Left colon (tissue), 2 donors: Measurements from ENCODE around the gene ATXN7. TPM values are rescaled to one million over a fixed set of nuclear protein-coding genes. Genes with fewer than 3 reads are reported as not detected.
A peak's percentile ranks its signal among the peaks of the same experiment; 100 is the strongest.

Experiments used
- ATAC-seq: fragments of 200-7000 bp; cut with Tn5 transposase; one replicate; pipeline ENCODE4 v1.9.1; 2020; ENCODE audit warnings: mild to moderate bottlenecking, moderate library complexity
- DNase-seq, 2 donors: peaks; one replicate each; pipeline ENCODE4 v3.0.0-alpha.2; 2020
- intact Hi-C, 2 donors: fragments of 100-400 bp; cut with DNase I in 1 of 2; cut with micrococcal nuclease in 1 of 2; formaldehyde crosslinking; loops; one replicate each; pipeline versions ENCODE4 v1.11.2 to v1.14.0; 2022; cut with DNase I, micrococcal nuclease
- total RNA-seq, 2 donors: library from RNA; stranded (reverse); fragmentation: NEBNext Ultra II Directional; extraction: Animal tissue kit (Norgen Biotek cat#: 25700); gene quantifications; one replicate each; pipeline ENCODE4 v1.2.1, GENCODE V29; 2021
- donor health status: DM: no; HTN: no; CAD: no.
- donor health status: DM: yes; HTN: yes; CAD: no.

Gene ATXN7
- total RNA-seq, 2 donors from 2014 or later, result 32.4 to 45.9 TPM

GRCh38 chr3:63991666-63992065 is 128.0 kb downstream of the ATXN7 start:
- DNase-seq, result no peak
- ATAC-seq, result no peak
- intact Hi-C loops, result loop anchor here in 1 of 2 donors (10.0 kb wide), 1 partner anchor 87 kb away; no protein-coding TSS in a partner anchor

GRCh38 chr3:63992516-63993209 is 129.0 kb downstream of the ATXN7 start:
- intact Hi-C loops, result loop anchor here in 1 of 2 donors (10.0 kb wide), 1 partner anchor 88 kb away; no protein-coding TSS in a partner anchor
- ATAC-seq (no peak), DNase-seq (no peak)

GRCh38 chr3:63993653-63994079 is 130.0 kb downstream of the ATXN7 start:
- peak; percentile 45 to 66 for DNase-seq
- ATAC-seq, result peak; percentile 92
- intact Hi-C loops, result loop anchor here in 1 of 2 donors (10.0 kb wide), 1 partner anchor 89 kb away; no protein-coding TSS in a partner anchor

GRCh38 chr3:63995086-63995485 is 131.4 kb downstream of the ATXN7 start:
- intact Hi-C loops, result loop anchor here in 1 of 2 donors (10.0 kb wide), 1 partner anchor 90 kb away; no protein-coding TSS in a partner anchor
- DNase-seq, result no peak
- ATAC-seq, result no peak

- DNase-seq (no peak), ATAC-seq (no peak)
- intact Hi-C loops, result loop anchor here in 1 of 2 donors (10.0 kb wide), 1 partner anchor 94 kb away; no protein-coding TSS in a partner anchor
Observed at GRCh38 chr3:63998852-63999754, 135.4 kb downstream of the ATXN7 start.

GRCh38 chr3:64000453-64001055 is 136.9 kb downstream of the ATXN7 start:
- intact Hi-C loops, result no loop called here
- no peak for ATAC-seq
- no peak for DNase-seq

GRCh38 chr3:64002233-64002632 is 138.6 kb downstream of the ATXN7 start:
- DNase-seq (no peak), ATAC-seq (no peak)
- intact Hi-C loops, result no loop called here

- intact Hi-C loops, result no loop called here
- no peak for ATAC-seq
- DNase-seq, result no peak
Observed at GRCh38 chr3:64003589-64003988, 139.9 kb downstream of the ATXN7 start.

- intact Hi-C loops, result no loop called here
- DNase-seq (no peak), ATAC-seq (no peak)
Observed at GRCh38 chr3:64008017-64008416, 144.3 kb downstream of the ATXN7 start.

GRCh38 chr3:64008487-64009351 is 145.1 kb downstream of the ATXN7 start:
- DNase-seq (no peak), ATAC-seq (peak; percentile 14)
- intact Hi-C loops, result no loop called here

- ATAC-seq (no peak), DNase-seq (no peak)
- intact Hi-C loops, result no loop called here
Observed at GRCh38 chr3:64009528-64009927, 145.9 kb downstream of the ATXN7 start.

- ATAC-seq, result no peak
- DNase-seq, result no peak
- intact Hi-C loops, result no loop called here
Observed at GRCh38 chr3:64010199-64010598, 146.5 kb downstream of the ATXN7 start.

GRCh38 chr3:64011685-64012084 is 148.0 kb downstream of the ATXN7 start:
- intact Hi-C loops, result no loop called here
- DNase-seq (no peak), ATAC-seq (no peak)

- no peak for DNase-seq
- no peak for ATAC-seq
- intact Hi-C loops, result no loop called here
Observed at GRCh38 chr3:64016941-64017620, 153.4 kb downstream of the ATXN7 start.

GRCh38 chr3:64019271-64019670 is 155.6 kb downstream of the ATXN7 start:
- intact Hi-C loops, result no loop called here
- ATAC-seq (no peak), DNase-seq (no peak)

- no peak for ATAC-seq
- intact Hi-C loops, result no loop called here
- no peak for DNase-seq
Observed at GRCh38 chr3:64019879-64020278, 156.2 kb downstream of the ATXN7 start.

GRCh38 chr3:64021922-64022321 is 158.3 kb downstream of the ATXN7 start:
- DNase-seq (no peak), ATAC-seq (no peak)
- intact Hi-C loops, result no loop called here
